SKM-1 (cell line): ENCODE measurements around the gene ARID5A.
"Not testable (repeated sequence)": the region's sequence is repeated elsewhere in the genome, so short reads cannot be mapped to it uniquely, and the experiment has no call there.

Experiments
- DNase-seq: peaks from one replicate; lab custom pipeline; 2025; ENCODE audit not compliant: unreplicated experiment; lab: John Stamatoyannopoulos, UW

ARID5A gene

GRCh38 chr2:96554293-96555145 lies 18.0 kb downstream of the ARID5A start:
- DNase-seq: no peak

DNA sequence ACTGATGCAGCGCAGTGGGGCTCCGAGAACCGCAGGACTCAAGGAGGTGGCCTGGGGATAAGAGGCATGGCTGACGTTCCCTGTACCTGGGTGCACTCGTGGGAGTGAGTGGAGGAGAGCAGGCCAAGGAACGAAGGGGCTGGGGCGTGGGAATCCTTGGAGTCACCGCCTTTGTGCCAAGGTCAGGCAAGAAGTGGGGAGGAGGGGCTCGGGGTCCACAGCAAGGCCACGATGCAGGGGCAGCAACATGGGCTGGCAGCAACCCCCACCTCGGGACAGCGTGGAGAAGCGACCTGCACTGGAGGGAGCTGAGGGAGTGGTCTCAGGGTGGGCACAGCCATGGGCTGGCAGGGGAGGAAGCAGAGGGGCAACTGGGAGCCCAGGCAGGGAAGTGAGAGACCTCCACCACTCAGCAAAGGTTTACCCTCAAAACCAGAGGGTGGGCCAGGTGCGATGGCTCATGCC lies 18.6 kb downstream of the ARID5A start:
- DNase-seq: no peak

DNA sequence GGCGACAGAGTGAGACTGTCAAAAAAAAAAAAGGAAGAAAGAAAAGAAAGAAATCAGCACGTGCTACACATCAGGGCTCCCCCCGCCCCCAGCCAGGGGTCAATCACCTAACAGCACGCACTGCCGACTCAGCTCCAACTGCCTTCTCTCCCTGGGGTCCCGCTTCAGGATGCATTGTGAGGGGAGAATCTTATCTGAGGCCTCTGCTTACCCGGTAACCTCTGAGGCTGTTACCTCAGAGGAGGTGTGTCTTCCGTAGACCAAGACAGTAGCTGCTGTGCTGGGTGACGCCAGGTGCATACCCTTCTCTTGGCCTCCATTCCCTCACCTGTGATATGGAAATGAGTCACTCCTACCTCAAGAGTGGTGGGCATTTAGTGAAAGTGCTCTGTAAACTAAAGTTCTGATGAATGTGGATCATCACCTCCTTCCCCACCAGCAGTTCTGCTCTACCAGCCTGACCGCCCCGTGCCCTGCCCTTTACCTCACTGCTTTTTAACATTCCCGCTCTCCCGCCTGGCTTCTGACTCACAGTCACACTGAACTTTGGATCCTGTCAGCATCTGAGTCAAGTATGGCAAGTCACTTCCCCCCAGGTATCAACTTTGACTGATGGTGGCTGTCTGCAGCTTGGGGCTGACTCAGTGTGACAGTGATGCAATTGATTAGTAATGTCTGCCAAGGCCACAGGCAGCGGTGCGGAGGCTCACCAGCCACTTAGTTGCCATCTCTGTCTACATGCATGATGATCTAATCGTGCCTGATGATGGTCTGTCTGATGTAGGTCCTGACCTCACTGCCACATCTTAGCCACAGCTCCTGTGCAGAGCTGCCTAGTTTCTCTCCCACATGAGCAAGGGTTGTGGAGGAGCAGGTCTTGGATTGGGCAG lies 20.1 kb downstream of the ARID5A start:
- DNase-seq: no peak

GRCh38 chr2:96557421-96557820 lies 20.9 kb downstream of the ARID5A start:
- not testable (repeated sequence) for DNase-seq

DNA sequence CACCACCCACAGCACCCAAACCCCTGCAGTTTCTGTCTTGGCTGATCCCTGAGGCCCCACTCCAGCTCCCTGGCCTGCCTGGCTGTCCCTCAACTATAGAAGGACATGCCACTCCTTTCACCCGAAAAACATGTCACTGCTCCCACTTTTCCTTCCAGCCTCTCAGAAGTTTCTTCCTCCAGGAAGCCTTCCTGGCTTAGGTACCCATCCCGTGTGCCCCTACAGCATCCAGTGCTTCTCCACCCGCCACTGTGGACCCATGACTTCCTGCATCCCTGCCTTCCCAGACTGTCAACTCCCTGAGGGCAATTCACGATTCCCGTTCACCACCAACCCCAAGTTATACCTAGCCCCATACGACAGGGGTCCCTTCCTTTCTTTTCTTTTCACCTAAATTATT lies 21.5 kb downstream of the ARID5A start:
- DNase-seq: no peak

- DNase-seq: no peak
Observed at GRCh38 chr2:96558485-96558884, 21.9 kb downstream of the ARID5A start.

GRCh38 chr2:96564026-96564425 lies 27.5 kb downstream of the ARID5A start:
- DNase-seq: no peak

DNA sequence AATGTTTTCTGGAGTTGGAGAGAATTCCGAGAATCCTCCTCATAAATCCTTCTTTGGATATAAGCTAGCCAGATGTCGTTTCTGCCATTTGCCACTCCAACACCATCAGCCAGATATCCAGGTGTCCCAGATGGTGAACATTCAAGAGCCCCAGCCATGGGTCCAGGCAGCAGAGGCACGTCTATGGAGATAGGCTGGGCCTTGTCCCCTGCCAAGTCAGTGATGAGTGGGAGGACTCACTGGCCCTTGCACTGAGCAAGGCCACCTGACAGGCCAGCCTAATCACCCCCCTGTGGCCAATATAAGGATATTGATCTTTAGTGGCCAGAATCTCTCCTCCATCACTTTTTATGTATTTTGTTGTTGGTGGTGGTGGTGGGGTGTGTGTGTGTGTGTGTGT lies 28.0 kb downstream of the ARID5A start:
- DNase-seq: no peak

DNA sequence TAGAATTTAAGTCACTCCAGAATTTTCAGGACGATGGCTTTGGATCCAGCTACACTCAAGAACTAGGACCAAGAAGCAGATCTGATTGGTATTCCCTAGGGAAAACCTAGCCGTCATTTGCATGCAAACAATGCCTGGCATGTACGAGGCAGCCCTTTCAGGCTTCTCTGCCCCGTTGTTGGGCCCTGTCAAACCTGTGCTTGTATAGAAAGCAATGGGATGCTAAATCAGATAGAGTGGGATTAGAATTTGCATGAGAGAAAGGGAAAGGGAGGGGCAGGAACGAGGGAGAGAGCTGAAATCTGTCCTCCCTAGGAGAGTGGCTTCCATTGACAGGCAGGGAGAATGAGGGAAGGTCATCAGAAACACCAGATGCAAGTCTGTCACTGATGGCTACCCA lies 28.6 kb downstream of the ARID5A start:
- no peak for DNase-seq

GRCh38 chr2:96568094-96568493 lies 31.5 kb downstream of the ARID5A start:
- no peak for DNase-seq

GRCh38 chr2:96574364-96574763 lies 37.8 kb downstream of the ARID5A start:
- DNase-seq: no peak

DNA sequence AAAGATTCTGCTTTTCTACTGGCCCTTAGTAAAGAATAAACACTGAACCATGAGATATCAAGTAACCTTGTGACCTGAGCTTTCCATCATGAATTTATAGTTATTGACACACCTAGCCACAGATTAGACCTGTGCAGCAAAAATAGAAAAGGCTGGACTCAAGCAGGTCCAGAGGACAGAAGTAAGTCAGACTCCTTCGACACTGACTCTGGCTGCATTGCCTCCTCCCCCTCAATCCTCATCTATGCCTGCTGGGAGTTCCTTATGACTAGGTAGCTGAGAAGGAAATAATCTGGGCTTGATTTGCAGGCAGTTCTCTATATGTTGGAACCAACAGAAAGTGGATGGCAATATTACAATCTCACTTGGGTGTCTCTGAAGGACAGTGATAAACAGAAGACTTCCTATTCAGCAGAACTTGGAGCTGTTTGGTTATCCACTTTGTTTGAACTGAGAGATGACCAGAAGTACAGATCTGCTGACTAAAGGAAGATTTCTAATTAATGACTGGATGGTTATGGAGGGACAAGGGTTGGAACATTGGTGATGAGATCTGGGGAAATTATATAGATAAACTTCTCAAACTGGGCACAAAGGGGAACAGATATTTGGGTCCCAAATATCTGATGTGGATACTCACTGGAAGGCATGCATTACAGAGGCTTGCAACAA lies 39.4 kb downstream of the ARID5A start:
- no peak for DNase-seq

DNA sequence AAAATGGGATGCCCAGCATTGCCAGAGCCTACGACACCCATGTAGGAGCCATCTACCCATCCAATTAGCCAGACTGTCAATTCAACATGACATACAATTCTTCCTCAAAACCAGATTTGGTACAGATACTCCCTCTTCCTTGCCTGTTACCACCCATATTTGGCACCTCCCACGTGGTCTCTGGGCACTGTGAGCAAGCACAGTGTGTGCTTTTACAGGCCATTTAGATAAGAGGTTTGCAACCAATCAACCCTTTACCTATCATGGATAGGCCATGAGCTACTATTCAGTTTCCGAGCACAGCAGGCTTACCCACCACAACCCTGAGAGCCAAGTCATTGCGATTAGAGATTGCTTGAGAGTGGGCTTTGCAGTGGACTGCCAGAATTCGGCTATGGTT lies 40.9 kb downstream of the ARID5A start:
- no peak for DNase-seq

- no peak for DNase-seq
Observed at GRCh38 chr2:96578731-96579130, 42.2 kb downstream of the ARID5A start.

DNA sequence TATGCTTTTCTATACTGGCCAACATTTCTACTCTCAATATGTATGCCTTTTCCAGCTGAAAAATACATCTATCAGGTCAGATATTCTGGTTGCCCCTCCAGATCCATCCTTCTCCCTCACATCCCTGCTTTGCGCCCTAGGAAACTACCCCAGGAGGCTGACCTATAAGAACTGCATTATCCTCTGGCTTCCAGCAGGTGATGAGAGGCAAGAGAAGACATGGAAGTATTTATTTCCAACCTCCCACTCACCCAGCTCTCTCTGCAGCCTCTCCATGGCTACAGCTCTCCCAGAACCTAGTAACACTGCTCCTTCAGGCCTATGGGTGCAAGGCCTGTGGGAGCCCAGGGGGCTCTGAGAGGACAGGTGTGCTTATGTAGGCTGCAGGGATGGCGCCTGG lies 42.9 kb downstream of the ARID5A start:
- DNase-seq: no peak

DNA sequence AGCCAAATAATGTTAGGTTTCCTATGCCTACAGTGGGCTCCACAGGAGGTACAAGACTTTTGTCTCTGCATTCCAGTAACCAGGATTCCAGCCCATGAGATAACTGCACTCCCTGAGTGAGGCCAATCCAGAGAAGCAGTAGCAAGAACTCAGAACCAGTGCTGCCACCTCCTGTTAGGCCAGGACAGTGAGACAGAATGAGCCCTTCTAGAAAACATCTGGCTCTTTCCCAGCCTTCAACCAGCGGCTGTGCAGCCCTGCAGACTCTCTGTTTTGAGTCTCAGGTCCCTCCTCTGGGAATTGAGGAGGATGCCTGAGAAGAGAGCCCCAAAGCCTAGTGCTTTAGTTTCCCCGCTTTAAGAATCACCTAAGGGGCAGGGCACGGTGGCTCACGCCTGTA lies 44.2 kb downstream of the ARID5A start:
- DNase-seq: no peak

- DNase-seq: no peak
Observed at GRCh38 chr2:96584017-96584416, 47.5 kb downstream of the ARID5A start.

DNA sequence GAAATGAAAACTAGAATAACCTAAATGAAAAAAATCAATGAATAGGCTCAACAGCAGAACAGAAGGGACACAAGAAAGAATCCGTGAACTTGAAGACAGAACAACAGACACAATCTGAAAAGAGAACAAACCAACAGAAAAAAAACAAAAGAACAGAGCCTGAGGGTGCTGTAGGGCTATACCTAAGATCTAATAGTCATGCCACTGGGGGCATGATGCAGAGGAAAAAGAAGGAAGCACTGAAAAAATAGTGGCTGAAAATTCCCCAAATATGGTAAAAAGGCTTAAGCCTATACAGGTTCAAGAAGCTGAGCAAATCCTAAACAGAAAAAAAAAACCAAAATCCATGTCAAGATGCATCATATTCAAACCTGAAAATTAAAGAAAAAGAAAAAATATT lies 51.3 kb downstream of the ARID5A start:
- DNase-seq: no peak

- DNase-seq: no peak
Observed at GRCh38 chr2:96591054-96591453, 54.5 kb downstream of the ARID5A start.

- no peak for DNase-seq
Observed at GRCh38 chr2:96591494-96591893, 54.9 kb downstream of the ARID5A start.

DNA sequence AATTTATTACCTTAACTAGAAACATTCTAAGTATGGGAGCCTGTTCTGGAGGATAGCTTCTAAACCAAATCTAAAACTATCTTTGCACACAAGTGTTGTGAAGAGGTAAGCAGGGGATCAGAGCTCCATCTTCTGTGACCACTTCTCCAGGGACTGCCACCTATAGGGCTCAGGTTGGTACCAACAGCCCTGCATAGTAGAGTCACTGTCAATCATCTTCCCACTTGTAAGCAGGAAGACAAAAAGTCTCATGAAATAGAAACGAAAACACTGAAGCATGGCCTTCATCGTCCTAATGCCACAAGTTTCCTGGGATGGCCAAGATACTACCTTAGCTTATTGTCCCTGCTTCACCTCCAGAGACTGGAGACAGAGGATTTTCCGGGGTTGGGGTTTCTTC lies 57.7 kb downstream of the ARID5A start:
- DNase-seq: no peak
